Right lobe of liver (tissue), 4 donors: ENCODE results near the gene PGAP3.

Experiments used
- POLR2A ChIP-seq: fragments of 450-650 bp; IDR thresholded peaks from one replicate; pipeline ENCODE4 v1.6.1; 2017; ENCODE audit warnings: antibody characterized with exemption, mild to moderate bottlenecking
- TF ChIP-seq, protein P1 (sequence below), 4 donors: fragments of 200-600 bp in 3 of 4; fragments of 450-650 bp in 1 of 4; IDR thresholded peaks; one replicate each; pipeline versions ENCODE4 v1.5.1 to v1.8.0; 2016 to 2022; ENCODE audit warnings: antibody characterized with exemption in 4 of 4, mild to moderate bottlenecking in 2 of 4
- donor health status: DM: no; HTN: no; CAD: no.
- donor health status: DM: no; HTN: no; CAD: no.
- donor health status: DM: no; HTN: yes; CAD: no.

DNA sequence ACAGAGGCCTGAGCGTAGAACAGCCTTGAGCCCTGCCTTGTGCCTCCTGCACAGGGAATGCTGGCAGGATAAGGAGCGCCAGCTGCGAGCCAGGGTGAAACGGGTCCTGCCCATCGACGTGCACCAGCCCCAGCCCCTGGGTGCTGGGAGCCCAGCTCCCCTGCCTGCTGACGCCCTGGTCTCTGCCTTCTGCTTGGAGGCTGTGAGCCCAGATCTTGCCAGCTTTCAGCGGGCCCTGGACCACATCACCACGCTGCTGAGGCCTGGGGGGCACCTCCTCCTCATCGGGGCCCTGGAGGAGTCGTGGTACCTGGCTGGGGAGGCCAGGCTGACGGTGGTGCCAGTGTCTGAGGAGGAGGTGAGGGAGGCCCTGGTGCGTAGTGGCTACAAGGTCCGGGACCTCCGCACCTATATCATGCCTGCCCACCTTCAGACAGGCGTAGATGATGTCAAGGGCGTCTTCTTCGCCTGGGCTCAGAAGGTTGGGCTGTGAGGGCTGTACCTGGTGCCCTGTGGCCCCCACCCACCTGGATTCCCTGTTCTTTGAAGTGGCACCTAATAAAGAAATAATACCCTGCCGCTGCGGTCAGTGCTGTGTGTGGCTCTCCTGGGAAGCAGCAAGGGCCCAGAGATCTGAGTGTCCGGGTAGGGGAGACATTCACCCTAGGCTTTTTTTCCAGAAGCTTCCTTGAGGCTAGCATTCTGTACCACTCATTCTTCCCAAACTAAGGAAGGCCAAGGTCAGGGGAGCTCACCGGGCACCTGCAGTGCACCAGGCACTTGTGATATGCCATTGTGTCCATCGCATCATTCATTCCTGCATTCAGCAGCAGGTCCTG is 17.7 kb downstream of the PGAP3 start:
- TF ChIP-seq POLR2A, result no peak
- TF ChIP-seq, protein P1, sequence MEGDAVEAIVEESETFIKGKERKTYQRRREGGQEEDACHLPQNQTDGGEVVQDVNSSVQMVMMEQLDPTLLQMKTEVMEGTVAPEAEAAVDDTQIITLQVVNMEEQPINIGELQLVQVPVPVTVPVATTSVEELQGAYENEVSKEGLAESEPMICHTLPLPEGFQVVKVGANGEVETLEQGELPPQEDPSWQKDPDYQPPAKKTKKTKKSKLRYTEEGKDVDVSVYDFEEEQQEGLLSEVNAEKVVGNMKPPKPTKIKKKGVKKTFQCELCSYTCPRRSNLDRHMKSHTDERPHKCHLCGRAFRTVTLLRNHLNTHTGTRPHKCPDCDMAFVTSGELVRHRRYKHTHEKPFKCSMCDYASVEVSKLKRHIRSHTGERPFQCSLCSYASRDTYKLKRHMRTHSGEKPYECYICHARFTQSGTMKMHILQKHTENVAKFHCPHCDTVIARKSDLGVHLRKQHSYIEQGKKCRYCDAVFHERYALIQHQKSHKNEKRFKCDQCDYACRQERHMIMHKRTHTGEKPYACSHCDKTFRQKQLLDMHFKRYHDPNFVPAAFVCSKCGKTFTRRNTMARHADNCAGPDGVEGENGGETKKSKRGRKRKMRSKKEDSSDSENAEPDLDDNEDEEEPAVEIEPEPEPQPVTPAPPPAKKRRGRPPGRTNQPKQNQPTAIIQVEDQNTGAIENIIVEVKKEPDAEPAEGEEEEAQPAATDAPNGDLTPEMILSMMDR (IDR thresholded peaks at IDR 0.05), result no peak
